ENCODE measurements around the gene ADAM8. TPM values are rescaled to one million over a fixed set of nuclear protein-coding genes. Genes with fewer than 3 reads are reported as not detected.
"Not testable (repeated sequence)": the region's sequence is repeated elsewhere in the genome, so short reads cannot be mapped to it uniquely, and the experiment has no call there.

ADAM8 gene
- total RNA-seq, 1 experiment from 2014 or later: 16.8 TPM

DNA sequence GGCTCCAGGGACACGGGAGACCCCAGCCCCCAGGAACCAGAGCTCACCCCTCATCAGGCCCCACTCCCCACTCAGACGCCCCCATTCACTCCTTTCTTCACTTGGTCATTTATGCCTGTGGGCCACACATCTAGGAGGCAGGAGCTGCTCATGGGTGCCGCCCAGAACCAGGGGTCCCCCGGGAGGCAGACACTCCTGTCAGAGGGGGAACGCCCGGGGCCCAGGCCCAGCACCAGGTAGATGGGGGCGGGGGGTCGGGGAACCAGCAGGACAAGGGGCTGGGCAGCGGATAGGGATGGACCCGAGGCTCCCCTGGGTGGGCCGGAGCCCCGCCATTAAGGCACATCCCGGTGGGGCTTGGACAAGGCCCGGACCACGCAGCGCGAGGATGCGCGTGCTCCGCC is 48.2 kb upstream of the ADAM8 start:
- H3K4me3 ChIP-seq (ENCODE audit: low read depth, low read length): no peak overlapping the region
- H3K4me1 ChIP-seq: peaks cover 11% of the 10 kb centered on the region; the same call in 1 of the 2 replicates
- Mint-ChIP-seq H3K4me1 (ENCODE audit: low read depth, unreplicated experiment) (peaks cover 7% of the 10 kb centered on the region), H3K9me3 (ENCODE audit: unreplicated experiment) (peaks cover 9% of the 10 kb centered on the region), H3K4me3 (ENCODE audit: unreplicated experiment) (peak overlapping the region; percentile 86), H3K27me3 (ENCODE audit: insufficient read depth, unreplicated experiment) (peaks cover 6% of the 10 kb centered on the region), H3K36me3 (ENCODE audit: insufficient read depth, unreplicated experiment) (peaks cover 8% of the 10 kb centered on the region), H3K27ac (ENCODE audit: unreplicated experiment) (no peak overlapping the region)
- peaks cover 13% of the 10 kb centered on the region for H3K9me3 ChIP-seq
- POLR2A ChIA-PET: interaction anchor here (0.7 to 0.9 kb wide), 2 partner anchors 27 to 54 kb away, joined by 4 to 7 read pairs; partner anchors contain the start of gene PAOX
- intact Hi-C loops (cut with micrococcal nuclease; ENCODE audit: unreplicated experiment): loop anchor here (5.0 kb wide), 1 partner anchor 67 kb away; the partner anchor contains the start of gene MTG1
- no peaks in the 10 kb centered on the region for H3K27me3 ChIP-seq (replicated peaks; ENCODE audit: control insufficient read depth, insufficient read depth, low read length)
- no TSS peak for BruUV-seq (replicated peaks)
- no peaks in the 10 kb centered on the region for H3K36me3 ChIP-seq (ENCODE audit: control insufficient read depth, insufficient read depth, low read length)
- CTCF ChIA-PET: interaction anchor here (0.8 kb wide), 2 partner anchors 11 to 67 kb away, joined by 3 to 6 read pairs; no protein-coding TSS in a partner anchor
- TF ChIP-seq, protein P1, sequence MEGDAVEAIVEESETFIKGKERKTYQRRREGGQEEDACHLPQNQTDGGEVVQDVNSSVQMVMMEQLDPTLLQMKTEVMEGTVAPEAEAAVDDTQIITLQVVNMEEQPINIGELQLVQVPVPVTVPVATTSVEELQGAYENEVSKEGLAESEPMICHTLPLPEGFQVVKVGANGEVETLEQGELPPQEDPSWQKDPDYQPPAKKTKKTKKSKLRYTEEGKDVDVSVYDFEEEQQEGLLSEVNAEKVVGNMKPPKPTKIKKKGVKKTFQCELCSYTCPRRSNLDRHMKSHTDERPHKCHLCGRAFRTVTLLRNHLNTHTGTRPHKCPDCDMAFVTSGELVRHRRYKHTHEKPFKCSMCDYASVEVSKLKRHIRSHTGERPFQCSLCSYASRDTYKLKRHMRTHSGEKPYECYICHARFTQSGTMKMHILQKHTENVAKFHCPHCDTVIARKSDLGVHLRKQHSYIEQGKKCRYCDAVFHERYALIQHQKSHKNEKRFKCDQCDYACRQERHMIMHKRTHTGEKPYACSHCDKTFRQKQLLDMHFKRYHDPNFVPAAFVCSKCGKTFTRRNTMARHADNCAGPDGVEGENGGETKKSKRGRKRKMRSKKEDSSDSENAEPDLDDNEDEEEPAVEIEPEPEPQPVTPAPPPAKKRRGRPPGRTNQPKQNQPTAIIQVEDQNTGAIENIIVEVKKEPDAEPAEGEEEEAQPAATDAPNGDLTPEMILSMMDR (IDR thresholded peaks at IDR 0.05; ENCODE audit: insufficient read depth in 1 of 2, low read depth in 1 of 2, low read length in 1 of 2, severe bottlenecking in 1 of 2, unreplicated experiment in 1 of 2): no peak
- DNase-seq: no peak

DNA sequence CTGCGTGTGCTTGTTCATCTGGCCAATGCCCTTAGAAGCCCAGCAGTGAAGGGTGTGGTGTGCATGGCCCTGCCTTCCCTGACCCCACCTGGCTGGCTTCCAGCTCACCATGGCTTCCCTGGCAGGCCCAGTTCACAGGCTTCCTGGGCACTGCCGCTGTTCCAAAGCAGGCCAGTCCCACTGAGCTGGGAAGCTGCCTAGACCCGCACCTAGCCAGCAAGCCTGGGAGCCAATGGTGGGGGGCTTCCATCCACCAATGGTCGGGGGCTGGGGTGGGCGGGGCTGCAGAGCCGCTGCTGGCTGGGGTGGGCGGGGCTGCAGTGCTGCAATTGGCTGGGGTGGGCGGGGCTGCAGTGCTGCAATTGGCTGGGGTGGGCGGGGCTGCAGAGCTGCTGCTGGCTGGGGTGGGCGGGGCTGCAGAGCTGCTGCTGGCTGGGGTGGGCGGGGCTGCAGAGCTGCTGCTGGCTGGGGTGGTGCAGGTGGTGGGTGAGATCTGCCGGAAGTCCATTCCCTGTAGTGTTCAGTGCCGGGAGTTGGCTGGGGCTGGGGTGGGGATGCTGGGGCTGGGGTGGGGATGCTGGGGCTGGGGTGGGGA is 47.6 kb upstream of the ADAM8 start:
- TF ChIP-seq, protein P1 (IDR thresholded peaks at IDR 0.05; ENCODE audit: insufficient read depth in 1 of 2, low read depth in 1 of 2, low read length in 1 of 2, severe bottlenecking in 1 of 2, unreplicated experiment in 1 of 2): no peak
- Mint-ChIP-seq H3K4me3 (ENCODE audit: unreplicated experiment) (no peak overlapping the region), H3K36me3 (ENCODE audit: insufficient read depth, unreplicated experiment) (peaks cover 6% of the 10 kb centered on the region), H3K27me3 (ENCODE audit: insufficient read depth, unreplicated experiment) (peaks cover 5% of the 10 kb centered on the region), H3K4me1 (ENCODE audit: low read depth, unreplicated experiment) (peaks cover 9% of the 10 kb centered on the region), H3K27ac (ENCODE audit: unreplicated experiment) (no peak overlapping the region), H3K9me3 (ENCODE audit: unreplicated experiment) (peaks cover 12% of the 10 kb centered on the region)
- Histone ChIP-seq H3K4me3 (ENCODE audit: low read depth, low read length) (no peak overlapping the region), H3K36me3 (ENCODE audit: control insufficient read depth, insufficient read depth, low read length) (no peaks in the 10 kb centered on the region), H3K9me3 (peaks cover 13% of the 10 kb centered on the region), H3K4me1 (peaks cover 11% of the 10 kb centered on the region; the same call in 1 of the 2 replicates), H3K27me3 (replicated peaks; ENCODE audit: control insufficient read depth, insufficient read depth, low read length) (no peaks in the 10 kb centered on the region)
- BruUV-seq (replicated peaks): no TSS peak
- intact Hi-C loops (cut with micrococcal nuclease; ENCODE audit: unreplicated experiment): no loop called here
- POLR2A ChIA-PET: interaction anchor here (0.6 to 0.9 kb wide), 5 partner anchors 19 to 55 kb away, joined by 3 to 7 read pairs (median 4); partner anchors contain the start of gene PAOX
- peak; percentile 68 to 82 for DNase-seq
- CTCF ChIA-PET: interaction anchor here (0.8 kb wide), 2 partner anchors 10 to 66 kb away, joined by 3 to 6 read pairs; no protein-coding TSS in a partner anchor

DNA sequence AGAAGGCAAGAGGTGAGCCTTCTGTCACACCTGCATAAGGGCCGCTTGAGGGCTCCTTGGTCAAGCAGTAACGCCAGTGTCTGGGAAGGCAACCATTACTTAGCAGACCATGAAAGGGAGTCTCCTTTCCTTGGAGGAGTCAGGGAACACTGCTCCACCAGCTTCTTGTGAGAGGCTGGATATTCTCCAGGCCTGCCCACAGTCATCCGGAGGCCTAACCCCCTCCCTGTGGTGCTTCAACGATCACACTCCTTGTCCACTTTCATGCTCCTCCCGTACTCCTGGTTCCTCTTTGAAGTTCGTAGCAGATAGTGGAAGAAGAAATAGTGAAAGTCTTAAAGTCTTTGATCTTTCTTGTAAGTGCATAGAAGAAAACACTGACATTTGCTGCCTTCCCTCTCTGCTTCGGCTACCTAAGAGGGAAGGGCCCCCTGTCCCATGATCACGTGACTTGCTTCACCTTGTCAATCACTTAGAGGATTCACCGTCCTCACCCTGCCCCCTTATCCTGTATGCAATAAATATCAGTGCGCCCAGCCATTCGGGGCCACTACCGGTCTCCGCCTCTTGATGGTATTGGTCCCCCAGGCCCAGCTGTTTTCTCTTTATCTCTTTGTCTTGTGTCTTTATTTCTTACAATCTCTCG is 45.5 kb upstream of the ADAM8 start:
- intact Hi-C loops (cut with micrococcal nuclease; ENCODE audit: unreplicated experiment); DNase-seq; BruUV-seq (replicated peaks); H3K27me3 Mint-ChIP-seq (ENCODE audit: insufficient read depth, unreplicated experiment); H3K36me3 ChIP-seq (ENCODE audit: control insufficient read depth, insufficient read depth, low read length); H3K4me3 ChIP-seq (ENCODE audit: low read depth, low read length); POLR2A ChIA-PET; CTCF ChIA-PET; H3K4me3 Mint-ChIP-seq (ENCODE audit: unreplicated experiment); H3K27me3 ChIP-seq (replicated peaks; ENCODE audit: control insufficient read depth, insufficient read depth, low read length); H3K36me3 Mint-ChIP-seq (ENCODE audit: insufficient read depth, unreplicated experiment); H3K27ac Mint-ChIP-seq (ENCODE audit: unreplicated experiment): not testable (repeated sequence)
- peaks cover 18% of the 10 kb centered on the region for H3K4me1 ChIP-seq
- peaks cover 13% of the 10 kb centered on the region for H3K9me3 ChIP-seq
- Mint-ChIP-seq H3K4me1 (ENCODE audit: low read depth, unreplicated experiment) (peaks cover 14% of the 10 kb centered on the region), H3K9me3 (ENCODE audit: unreplicated experiment) (peaks cover 12% of the 10 kb centered on the region)

DNA sequence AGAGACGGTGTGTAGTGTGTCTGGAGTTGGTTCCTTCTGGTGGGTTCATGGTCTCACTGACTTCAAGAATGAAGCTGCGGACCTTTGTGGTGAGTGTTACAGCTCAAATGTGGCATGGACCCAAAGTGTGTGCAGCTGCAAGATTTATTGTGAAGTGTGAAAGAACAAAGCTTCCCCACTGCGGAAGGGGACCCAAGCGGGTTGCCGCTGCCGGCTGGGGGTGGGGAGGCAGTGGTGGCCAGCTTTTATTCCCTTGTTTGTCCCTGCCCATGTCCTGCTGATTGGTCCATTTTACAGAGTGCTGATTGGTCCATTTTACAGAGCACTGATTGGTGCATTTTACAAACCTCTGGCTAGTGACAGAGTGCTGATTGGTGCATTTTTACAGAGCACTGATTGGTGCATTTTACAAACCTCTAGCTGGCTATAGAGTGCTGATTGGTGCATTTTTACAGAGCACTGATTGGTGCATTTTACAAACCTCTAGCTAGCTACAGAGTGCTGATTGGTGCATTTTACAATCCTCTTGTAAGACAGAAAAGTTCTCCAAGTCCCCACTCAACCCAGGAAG is 44.3 kb upstream of the ADAM8 start:
- POLR2A ChIA-PET; H3K4me3 Mint-ChIP-seq (ENCODE audit: unreplicated experiment); H3K4me1 Mint-ChIP-seq (ENCODE audit: low read depth, unreplicated experiment); H3K4me3 ChIP-seq (ENCODE audit: low read depth, low read length); H3K36me3 ChIP-seq (ENCODE audit: control insufficient read depth, insufficient read depth, low read length); H3K27me3 ChIP-seq (replicated peaks; ENCODE audit: control insufficient read depth, insufficient read depth, low read length); BruUV-seq (replicated peaks); DNase-seq; intact Hi-C loops (cut with micrococcal nuclease; ENCODE audit: unreplicated experiment); H3K36me3 Mint-ChIP-seq (ENCODE audit: insufficient read depth, unreplicated experiment); H3K27me3 Mint-ChIP-seq (ENCODE audit: insufficient read depth, unreplicated experiment); H3K27ac Mint-ChIP-seq (ENCODE audit: unreplicated experiment): not testable (repeated sequence)
- peaks cover 12% of the 10 kb centered on the region for H3K9me3 Mint-ChIP-seq (ENCODE audit: unreplicated experiment)
- Histone ChIP-seq H3K9me3 (peaks cover 13% of the 10 kb centered on the region), H3K4me1 (peaks cover 14% of the 10 kb centered on the region)
- CTCF ChIA-PET: interaction anchor here (0.7 kb wide), 1 partner anchor 130 kb away, joined by 3 read pairs; no protein-coding TSS in a partner anchor
